ENCODE results near the gene CX3CL1.

DNA sequence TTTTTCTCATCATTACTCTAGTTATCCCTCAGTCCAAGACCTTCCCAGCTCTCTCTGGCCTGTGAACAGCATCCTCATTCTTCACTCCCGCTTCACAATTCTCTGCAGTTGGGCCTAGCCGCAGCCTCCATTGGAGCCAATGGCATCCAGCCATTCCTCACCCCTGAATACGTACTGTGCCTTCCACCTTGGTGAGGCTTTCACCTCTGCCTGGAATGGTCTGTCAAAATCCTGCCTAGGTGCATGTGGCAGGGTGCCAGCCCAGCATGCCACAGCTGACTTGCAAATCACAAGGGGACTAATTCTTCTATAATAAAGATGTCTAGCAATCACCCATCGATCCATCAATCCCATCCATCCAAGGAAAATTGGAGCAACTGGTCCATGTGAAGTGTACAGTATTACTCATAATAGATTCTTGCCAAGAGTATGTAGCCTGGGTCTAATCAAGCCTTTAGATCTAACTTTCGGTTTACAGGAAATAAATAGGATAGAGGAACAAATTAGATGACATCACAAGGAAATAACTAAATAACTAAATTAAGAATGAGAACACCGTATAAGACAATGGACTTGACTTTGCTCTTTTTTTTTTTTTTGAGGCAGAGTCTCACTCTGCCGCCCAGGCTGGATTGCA, 5.1 kb upstream of the CX3CL1 start:
- TF ChIP-seq, protein P1, sequence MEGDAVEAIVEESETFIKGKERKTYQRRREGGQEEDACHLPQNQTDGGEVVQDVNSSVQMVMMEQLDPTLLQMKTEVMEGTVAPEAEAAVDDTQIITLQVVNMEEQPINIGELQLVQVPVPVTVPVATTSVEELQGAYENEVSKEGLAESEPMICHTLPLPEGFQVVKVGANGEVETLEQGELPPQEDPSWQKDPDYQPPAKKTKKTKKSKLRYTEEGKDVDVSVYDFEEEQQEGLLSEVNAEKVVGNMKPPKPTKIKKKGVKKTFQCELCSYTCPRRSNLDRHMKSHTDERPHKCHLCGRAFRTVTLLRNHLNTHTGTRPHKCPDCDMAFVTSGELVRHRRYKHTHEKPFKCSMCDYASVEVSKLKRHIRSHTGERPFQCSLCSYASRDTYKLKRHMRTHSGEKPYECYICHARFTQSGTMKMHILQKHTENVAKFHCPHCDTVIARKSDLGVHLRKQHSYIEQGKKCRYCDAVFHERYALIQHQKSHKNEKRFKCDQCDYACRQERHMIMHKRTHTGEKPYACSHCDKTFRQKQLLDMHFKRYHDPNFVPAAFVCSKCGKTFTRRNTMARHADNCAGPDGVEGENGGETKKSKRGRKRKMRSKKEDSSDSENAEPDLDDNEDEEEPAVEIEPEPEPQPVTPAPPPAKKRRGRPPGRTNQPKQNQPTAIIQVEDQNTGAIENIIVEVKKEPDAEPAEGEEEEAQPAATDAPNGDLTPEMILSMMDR (conservative IDR thresholded peaks at IDR 0.05): no peak
- TF ChIP-seq EZH2 (IDR thresholded peaks at IDR 0.05; ENCODE audit: low read depth): no peak

All from PC-9 (cell line).